RCC 7860 (cell line): ENCODE results near the gene GPR157.

Experiments used
- DNase-seq: peaks from one replicate; pipeline ENCODE4 v3.0.0-alpha.2; 2015; ENCODE audit warnings: low spot score
- FAIRE-seq: peaks from 2 replicates; lab custom pipeline; 2012; peaks lifted over from hg19 to GRCh38; lab: Jason Lieb, UNC

Gene GPR157

GRCh38 chr1:9121496-9122409 is 7.1 kb downstream of the GPR157 start:
- no peak for FAIRE-seq
- DNase-seq, result no peak

GRCh38 chr1:9120312-9120958 is 8.5 kb downstream of the GPR157 start:
- DNase-seq (no peak), FAIRE-seq (no peak)

- DNase-seq (no peak), FAIRE-seq (no peak)
Measured at GRCh38 chr1:9119745-9120144, 9.2 kb downstream of the GPR157 start.

GRCh38 chr1:9118186-9118585 is 10.7 kb downstream of the GPR157 start:
- no peak for FAIRE-seq

GRCh38 chr1:9115351-9116205 is 13.3 kb downstream of the GPR157 start:
- FAIRE-seq (no peak), DNase-seq (no peak)

More at GRCh38 chr1:9118186-9118585, 10.7 kb downstream of the GPR157 start:
- no peak for DNase-seq

GRCh38 chr1:9112961-9113880 is 15.7 kb downstream of the GPR157 start:
- DNase-seq, result no peak
- FAIRE-seq, result no peak

- FAIRE-seq (no peak), DNase-seq (no peak)
Measured at GRCh38 chr1:9111957-9112356, 16.9 kb downstream of the GPR157 start.

DNA sequence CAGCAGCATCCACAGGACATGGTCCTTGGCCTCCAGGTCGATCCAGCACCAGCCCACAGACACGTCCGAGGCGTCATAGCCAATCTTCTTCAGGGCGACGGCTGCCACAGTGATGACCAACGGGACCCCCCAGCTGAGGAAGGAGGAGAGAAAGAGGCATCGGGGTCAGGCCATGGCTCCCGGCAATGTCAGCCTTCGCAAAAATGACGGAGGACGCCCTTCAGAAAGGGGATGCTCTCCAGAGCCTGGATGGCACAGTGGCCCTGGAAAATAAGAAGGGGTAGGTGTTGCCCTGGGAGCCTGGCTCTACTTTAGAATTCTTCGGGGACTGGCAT is 17.6 kb downstream of the GPR157 start:
- DNase-seq (no peak), FAIRE-seq (no peak)

- FAIRE-seq, result no peak
- peak; percentile 65 for DNase-seq
Measured at GRCh38 chr1:9110669-9111356, 18.1 kb downstream of the GPR157 start.

- DNase-seq (no peak), FAIRE-seq (no peak)
Measured at GRCh38 chr1:9108056-9108665, 20.7 kb downstream of the GPR157 start.

- no peak for FAIRE-seq
Measured at GRCh38 chr1:9107136-9107535, 21.8 kb downstream of the GPR157 start.

GRCh38 chr1:9106286-9106685 is 22.6 kb downstream of the GPR157 start:
- DNase-seq (no peak), FAIRE-seq (no peak)

More at GRCh38 chr1:9107136-9107535, 21.8 kb downstream of the GPR157 start:
- no peak for DNase-seq

DNA sequence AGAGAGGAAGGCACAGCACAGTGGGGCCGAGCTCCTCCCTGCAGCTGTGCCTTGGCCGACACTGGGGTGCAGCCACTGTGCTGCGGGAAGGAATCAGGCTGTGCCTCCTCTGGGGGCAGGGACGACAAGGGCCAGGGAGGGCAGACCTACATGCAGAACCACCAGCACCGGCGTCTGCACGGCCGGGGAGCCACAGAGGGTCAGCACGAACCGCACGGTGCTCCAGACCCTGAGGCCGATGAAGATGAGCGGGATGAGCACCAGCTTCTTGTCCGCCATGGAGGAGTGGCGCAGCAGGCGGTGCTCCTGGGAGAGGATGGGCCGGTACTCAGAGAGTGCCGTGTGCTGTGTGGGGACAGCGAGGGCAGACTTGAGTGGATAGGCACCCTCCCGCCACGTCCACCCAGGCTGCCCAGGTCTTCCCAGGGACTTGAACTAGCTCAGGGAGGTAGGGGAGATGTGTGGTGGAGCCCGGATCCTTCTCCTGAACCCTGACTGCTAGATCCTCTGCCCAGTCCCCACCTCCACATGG is 23.5 kb downstream of the GPR157 start:
- DNase-seq (no peak), FAIRE-seq (no peak)

GRCh38 chr1:9101510-9102146 is 27.3 kb downstream of the GPR157 start:
- FAIRE-seq (peak; percentile 18), DNase-seq (peak; percentile 40)

- DNase-seq (peak; percentile 66), FAIRE-seq (peak; percentile 88)
Measured at GRCh38 chr1:9100471-9101043, 28.3 kb downstream of the GPR157 start.

- DNase-seq (no peak), FAIRE-seq (no peak)
Measured at GRCh38 chr1:9099555-9099954, 29.3 kb downstream of the GPR157 start.

- DNase-seq, result no peak
- no peak for FAIRE-seq
Measured at GRCh38 chr1:9097947-9098705, 30.8 kb downstream of the GPR157 start.
